ENCODE measurements around the gene ARSH.

The ARSH gene

GRCh38 chrX:3066555-3066954 lies 60.2 kb downstream of the ARSH start:
- no peak for DNase-seq (ENCODE audit: low read depth)

DNA sequence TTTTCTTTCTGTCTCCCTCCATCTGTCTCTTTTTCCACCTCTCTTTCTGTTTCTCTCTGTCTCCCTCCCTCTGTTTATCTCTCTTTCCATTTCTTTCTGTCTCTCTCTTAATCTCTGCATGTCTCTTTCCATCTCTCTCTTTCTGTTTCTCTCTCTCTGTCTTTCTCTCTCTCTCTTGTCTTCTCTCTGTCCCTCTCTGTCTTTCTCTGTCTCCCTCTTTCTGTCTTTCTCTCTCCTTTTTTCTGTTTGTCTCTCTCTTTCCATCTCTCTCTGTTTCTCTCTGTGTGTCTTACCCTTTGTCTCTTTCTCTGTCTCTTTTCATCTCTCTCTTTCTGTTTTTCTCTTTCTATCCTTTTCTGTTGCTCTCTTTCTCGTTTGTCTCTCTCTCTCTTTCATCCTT lies 69.6 kb downstream of the ARSH start:
- no peak for DNase-seq (ENCODE audit: low read depth)
- no peak for TF ChIP-seq CTCF (IDR thresholded peaks at IDR 0.05; ENCODE audit: low read depth, low read length, missing control alignments)
- in situ Hi-C loops (cut with HindIII; ENCODE audit: low sequenced_read_pairs): no loop called here
- no peak overlapping the region for H3K4me3 ChIP-seq (ENCODE audit: low read depth, low read length)

More at GRCh38 chrX:3066555-3066954, 60.2 kb downstream of the ARSH start:
- in situ Hi-C loops (cut with HindIII; ENCODE audit: low sequenced_read_pairs): no loop called here
- no peak for TF ChIP-seq CTCF (IDR thresholded peaks at IDR 0.05; ENCODE audit: low read depth, low read length, missing control alignments)
- H3K4me3 ChIP-seq (ENCODE audit: low read depth, low read length): no peak overlapping the region

- TF ChIP-seq CTCF (IDR thresholded peaks at IDR 0.05; ENCODE audit: low read depth, low read length, missing control alignments): no peak
- no peak for DNase-seq (ENCODE audit: low read depth)
- in situ Hi-C loops (cut with HindIII; ENCODE audit: low sequenced_read_pairs): no loop called here
- H3K4me3 ChIP-seq (ENCODE audit: low read depth, low read length): no peak overlapping the region
Observed at GRCh38 chrX:3076416-3076991, 70.2 kb downstream of the ARSH start.
